HG03521 (cell line): ENCODE data around the gene DPP6.
"Not testable (repeated sequence)": the region's sequence is repeated elsewhere in the genome, so short reads cannot be mapped to it uniquely, and the experiment has no call there.

Experiments used
- ATAC-seq: cut with Tn5 transposase; IDR thresholded peaks from one replicate; pipeline ENCODE4 v1.9.1; 2021; ENCODE audit warnings: mild to moderate bottlenecking, moderate library complexity; ENCODE audit not compliant: unreplicated experiment

Gene DPP6

DNA sequence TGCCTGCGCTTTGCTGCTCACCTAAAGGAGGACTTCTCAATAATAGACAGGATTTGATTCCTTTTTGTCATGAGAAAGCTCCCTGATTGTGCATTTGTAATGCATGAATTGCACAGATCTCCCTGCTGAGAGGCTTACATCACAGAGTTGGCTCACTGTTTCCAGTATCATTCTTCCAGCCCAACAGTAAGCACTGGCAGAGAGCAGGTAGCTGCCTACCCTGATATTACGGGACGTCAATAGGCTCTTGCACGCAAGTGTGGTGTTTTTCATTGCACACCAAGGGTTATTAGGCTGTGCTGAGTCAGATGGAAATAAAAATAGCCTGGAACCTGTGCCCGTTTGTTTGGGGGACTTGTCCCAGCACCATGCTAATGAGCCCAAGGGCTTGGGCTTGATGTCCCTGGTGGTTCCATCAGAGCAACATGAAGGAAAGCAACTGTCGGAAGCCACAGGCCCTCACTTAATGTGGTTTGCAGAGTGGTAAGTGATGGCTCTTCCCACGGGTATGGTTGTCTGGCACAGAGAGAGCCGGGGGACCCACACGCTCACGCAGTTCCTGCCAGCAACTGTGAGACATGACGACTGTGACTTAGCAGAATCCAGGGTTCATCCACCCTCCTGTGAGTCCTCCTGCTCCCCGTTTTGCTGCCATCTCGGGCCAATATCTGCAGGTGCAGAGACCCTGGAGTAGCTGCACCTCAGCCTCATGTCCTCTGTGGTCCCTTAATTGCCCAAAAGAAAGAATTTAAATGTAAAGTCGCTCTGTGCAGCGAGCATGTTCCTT is 20.4 kb downstream of the DPP6 start:
- not testable (repeated sequence) for ATAC-seq

- ATAC-seq, result not testable (repeated sequence)
These were observed 26.3 kb downstream of the DPP6 start for GRCh38 chr7:154078523-154078922.

DNA sequence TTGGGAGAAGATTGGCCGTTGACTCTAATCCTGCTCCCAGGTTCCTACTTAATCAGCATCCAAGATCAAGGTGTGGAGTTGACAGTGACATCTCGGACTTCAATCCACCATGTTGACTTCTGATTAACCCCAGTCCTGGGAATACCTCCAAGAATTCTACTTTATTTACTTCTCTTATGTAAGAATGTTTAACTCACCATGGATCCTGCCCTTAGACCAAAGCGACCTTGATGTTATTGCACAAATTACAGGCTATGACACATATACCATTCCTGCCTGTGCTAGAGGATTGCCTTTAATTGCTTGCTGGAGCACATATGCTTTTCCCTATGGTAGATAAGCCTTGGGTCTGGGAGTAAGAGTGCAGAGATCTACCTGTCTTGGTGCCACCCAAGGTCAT is 28.1 kb downstream of the DPP6 start:
- not testable (repeated sequence) for ATAC-seq

DNA sequence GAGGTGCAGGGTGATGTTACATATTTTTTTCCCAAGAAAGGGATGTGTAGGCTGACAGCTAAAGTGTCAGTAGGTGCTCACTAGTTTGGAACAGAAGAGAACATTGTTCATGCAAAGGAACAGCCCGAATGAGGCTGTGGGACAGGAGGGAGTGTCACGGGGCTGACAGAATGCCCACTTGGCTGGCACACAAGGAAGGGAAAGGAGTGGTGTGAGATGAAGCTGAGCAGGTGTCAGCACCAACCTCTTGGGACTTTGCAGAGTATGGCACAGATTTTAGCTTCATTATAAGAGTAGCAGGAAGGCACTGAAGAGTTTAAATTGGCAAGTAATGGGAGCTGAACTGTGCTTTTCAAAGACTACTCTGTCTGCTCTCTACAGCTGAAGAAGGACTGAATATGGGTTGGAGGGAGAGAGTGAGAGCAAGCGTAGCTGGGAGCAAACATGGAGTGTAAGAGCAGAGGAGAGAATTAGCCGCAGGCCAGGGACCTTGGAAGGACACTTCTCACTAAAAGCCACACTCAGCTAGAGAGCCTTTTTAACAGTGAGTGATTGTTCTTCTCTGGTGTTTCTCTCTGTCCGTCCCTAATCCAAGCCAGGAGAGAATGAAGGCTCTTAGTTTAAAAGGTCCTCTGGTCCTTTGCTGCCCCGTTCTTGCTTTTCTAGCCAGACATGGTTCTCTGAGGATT is 35.0 kb downstream of the DPP6 start:
- ATAC-seq, result not testable (repeated sequence)

- not testable (repeated sequence) for ATAC-seq
These were observed 39.9 kb downstream of the DPP6 start for GRCh38 chr7:154092093-154092492.

DNA sequence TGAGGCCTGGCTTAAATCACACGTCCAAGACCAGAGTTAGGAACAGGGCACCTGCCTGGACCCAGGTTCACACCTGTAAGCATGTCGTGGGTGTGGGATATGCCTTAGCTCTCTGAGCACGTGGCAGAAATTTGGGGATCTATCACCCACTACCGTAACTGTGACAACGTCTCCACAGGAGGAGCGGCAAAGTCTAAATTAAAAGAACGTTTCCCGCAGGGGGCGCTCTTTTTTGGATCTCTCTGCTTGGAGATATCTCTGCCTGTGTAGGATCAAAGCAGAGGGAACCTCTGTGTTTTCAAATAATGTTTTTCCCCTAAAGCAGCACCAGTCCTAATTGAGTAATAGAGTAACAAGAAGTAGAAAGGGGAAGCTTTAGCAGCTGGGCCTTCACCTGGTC is 43.0 kb downstream of the DPP6 start:
- ATAC-seq, result not testable (repeated sequence)

DNA sequence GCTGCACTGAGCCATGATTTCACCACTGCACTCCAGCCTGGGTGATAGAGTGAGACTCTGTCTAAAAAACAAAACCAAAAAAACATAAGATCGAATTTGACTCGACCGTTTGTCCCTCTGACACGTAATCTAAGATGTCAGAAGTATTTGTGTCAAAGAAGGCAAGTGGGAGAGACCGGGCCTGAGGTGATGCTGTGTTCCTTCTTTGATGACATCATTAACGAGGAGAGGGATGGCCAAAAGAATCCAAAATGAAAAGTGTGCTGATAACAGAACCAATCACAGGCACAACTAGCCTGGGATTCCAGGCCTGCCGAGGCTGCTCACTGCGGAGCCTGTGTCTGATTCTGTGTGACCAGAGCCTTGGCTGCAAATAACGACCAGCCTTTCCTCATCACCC is 52.9 kb downstream of the DPP6 start:
- ATAC-seq, result not testable (repeated sequence)

DNA sequence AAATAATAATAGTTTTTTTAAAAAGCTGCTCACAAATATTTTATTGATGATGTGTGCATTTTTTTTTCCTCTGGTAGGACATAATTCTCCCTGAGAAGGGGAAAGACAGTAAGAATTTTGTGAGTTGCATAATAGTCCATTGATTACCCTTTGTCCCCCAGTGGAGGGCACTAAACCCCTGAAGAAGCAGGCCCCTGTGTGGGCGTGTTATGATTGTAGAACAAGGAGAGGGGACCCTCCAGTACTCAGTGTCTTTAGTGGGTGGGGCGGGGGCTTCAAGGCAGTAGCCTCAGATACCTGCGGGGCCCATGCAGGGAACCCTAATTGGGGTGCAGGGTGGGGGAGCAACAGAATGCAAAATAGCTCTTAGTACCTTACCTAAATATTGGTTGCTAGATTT is 57.4 kb downstream of the DPP6 start:
- ATAC-seq, result not testable (repeated sequence)

DNA sequence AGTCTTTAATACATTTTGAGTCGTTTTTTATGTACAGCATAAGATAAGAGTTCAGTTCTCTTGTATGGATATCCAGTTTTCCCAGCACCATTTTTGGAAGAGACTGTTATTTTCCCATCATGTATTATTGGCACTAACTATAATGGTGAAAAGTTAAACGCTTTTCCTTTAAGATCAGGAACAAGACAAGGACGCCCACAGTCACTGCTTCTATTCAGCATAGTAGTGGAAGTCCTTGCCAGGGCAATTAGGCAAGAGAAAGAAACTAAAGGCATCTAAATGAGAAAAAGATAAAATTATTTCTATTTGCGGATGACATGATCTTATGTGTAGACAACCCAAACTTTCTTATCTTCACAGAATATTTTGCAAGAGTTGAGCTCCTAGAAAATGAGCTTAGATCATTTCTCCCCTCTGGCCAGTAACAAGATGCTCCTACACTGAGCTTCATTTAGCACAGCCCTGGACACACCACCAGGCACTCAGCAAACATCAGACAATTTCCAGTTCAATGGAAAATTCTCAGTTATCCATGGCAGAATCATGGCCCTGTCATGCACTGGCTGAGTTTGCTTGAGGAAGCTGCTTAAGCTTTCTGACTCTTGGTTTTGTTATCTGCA is 61.6 kb downstream of the DPP6 start:
- not testable (repeated sequence) for ATAC-seq

GRCh38 chr7:154117411-154118390 is 65.5 kb downstream of the DPP6 start:
- ATAC-seq, result not testable (repeated sequence)

DNA sequence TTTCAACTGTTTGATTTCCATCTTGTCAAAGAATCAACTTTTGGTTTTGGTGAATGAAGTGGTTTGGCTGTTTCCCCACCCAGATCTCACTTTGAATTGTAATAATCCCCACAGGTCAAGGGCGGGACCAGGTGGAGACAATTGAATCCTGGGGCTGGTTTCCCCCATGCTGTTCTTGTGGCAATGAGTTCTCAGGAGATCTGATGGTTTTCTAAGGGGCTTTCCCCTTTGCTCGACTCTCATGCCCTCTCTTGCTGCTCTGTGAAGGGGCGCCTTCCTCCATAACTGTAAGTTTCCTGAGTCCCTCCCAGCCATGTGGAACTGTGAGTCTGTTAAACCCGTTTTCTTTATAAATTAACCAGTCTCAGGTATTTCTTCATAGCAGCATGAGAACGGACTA is 68.6 kb downstream of the DPP6 start:
- ATAC-seq, result not testable (repeated sequence)

DNA sequence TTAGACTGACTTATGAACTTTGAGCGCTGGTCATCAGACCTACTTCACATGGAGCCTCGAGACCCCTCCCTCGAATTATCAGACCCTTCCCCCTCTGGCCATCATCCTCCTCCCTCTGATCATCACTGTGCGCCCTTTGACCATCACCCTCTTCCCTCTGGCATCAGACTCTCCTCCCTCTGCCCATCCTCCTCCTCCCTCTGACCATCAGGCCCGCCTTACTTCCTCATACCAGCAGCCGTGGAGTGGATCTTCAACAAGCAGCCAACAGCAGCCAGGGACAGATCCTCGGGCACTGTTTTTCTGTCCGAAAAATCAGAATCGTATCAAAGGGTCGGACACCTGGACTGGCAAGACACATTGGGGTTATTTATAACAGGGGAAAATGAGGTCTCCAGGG is 70.5 kb downstream of the DPP6 start:
- not testable (repeated sequence) for ATAC-seq

GRCh38 chr7:154123397-154123796 is 71.2 kb downstream of the DPP6 start:
- ATAC-seq, result not testable (repeated sequence)

- not testable (repeated sequence) for ATAC-seq
These were observed 76.9 kb downstream of the DPP6 start for GRCh38 chr7:154129142-154129541.

DNA sequence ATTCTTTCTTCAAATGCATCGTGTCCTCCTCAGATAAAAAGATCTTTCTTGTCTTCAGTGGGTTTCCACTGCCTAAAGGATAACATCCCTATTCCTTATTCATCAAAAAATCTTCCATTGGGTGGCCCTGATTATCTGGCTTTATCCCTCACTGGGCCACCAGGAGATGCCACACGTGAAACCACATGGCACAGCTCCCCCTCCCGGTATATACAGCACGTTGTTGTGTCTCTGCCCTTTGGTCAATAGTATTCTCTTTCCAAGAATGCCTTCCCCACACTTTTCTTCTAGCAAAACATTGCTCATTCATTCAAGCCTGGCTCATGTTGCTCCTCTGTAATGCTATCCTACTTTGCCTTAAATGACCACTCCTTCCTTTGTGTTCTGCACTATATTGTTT is 80.4 kb downstream of the DPP6 start:
- not testable (repeated sequence) for ATAC-seq

- ATAC-seq, result not testable (repeated sequence)
These were observed 81.6 kb downstream of the DPP6 start for GRCh38 chr7:154133703-154134277.

DNA sequence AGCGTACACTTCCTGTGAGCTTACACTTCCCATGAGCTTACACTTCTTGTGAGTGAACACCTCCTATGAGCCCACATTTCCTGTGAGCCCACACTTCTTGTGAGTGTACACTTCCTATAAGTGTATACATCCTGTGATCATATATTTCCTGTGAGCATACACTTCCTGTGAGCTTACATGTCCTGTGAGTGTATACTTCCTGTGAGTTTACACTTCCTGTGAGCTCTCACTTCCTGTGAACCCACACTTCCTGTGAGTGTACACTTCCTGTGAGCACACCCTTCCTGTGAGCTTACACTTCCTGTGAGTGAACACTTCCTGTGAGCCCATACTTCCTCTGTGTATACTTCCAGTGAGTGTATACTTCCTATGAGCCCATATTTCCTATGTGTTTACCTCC is 82.5 kb downstream of the DPP6 start:
- not testable (repeated sequence) for ATAC-seq

GRCh38 chr7:154135646-154136045 is 83.4 kb downstream of the DPP6 start:
- ATAC-seq, result not testable (repeated sequence)

DNA sequence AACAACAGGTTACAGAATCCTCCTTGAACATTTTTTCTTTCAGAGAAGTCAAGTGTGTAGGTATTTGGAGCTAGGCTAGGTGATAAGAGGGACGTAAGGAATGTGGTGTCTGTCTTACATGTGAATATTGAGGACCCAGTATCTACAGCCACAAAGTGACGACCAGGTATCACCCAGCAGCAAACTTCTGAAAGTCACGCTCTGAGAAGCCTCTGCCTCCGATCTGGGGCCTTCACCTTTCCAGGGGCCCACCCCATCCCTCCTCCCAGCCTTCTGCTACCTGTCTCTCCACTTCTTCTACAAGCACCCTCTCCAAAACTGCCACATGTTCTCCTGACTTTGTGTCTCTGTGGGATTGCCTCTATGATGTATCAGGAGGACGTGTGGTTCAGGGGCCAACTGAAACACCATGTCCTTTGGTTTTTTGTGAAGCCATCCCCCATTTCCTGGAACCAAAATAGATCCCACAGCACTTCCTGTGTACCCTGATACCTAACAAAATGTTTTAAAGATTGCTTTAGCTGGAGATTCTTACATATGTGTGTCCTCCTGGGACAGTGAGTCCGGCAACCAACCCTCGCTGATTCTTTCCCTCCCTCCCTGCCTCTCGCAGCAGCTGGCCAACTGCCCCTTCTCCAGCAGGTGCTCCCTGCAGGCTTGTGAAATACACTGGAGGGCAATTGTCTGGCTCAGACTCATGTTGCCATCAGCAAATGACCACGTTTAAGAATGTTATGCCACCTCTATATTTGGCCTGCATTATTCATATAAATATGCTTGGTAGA is 93.9 kb downstream of the DPP6 start:
- not testable (repeated sequence) for ATAC-seq
